Stomach (tissue), 4 donors: ENCODE data around the gene MYO16.

ENCODE experiments used
- POLR2A ChIP-seq, 4 donors: fragments of 450-650 bp; IDR thresholded peaks; one replicate each; pipeline ENCODE4 v1.6.1; 2016; ENCODE audit warnings: antibody characterized with exemption in 4 of 4, control low read depth in 2 of 4, mild to moderate bottlenecking in 1 of 4, moderate library complexity in 1 of 4
- TF ChIP-seq, protein P1 (sequence below), 7 experiments: fragments of 450-650 bp in 4 of 7; fragments of 200-600 bp in 3 of 7; sonication (generic) in 3 of 7; IDR thresholded peaks; one replicate each; pipeline ENCODE4 v1.5.1; 2016 to 2019; ENCODE audit warnings: antibody characterized with exemption in 7 of 7, control low read depth in 2 of 7, mild to moderate bottlenecking in 1 of 7

DNA sequence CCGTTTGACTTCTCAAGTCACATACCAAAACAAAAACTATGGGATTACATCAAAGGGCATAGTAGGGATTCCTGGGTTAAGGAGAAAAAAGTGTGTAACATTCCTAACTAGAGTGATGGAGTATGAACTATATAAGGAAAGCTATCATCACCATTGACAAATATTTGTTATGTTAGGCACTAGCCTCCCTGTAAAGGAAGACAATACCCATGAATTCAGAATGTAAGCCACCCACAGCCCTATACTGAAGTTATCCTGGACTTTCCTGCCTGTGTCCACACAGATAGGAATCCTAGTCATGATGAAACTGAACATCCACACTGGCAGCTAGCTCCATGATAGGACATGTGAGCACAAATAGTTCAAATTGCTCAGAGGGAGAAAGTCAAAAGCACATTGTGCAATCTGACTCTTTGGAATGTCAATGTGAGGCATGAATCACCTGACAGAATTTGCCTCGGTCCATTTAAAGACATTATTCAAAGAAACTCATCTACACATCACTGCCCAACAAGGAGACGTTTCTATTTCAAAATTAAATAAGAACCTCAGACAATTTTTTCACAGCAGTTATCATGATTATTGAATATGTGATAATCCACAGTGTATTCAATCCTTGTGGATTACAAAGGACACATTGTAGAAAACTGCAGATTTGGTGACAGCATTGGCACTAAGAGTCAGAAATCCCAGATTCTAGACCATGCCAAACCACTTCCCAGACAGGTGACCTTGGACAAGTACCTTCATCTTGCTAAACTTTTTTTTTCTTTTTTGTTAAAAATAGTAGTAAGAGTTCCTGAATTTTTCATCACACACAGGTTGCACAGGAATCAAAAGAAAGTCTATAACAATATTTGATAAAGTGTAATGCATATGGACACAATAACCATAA is 627.7 kb downstream of the MYO16 start:
- TF ChIP-seq, protein P1, sequence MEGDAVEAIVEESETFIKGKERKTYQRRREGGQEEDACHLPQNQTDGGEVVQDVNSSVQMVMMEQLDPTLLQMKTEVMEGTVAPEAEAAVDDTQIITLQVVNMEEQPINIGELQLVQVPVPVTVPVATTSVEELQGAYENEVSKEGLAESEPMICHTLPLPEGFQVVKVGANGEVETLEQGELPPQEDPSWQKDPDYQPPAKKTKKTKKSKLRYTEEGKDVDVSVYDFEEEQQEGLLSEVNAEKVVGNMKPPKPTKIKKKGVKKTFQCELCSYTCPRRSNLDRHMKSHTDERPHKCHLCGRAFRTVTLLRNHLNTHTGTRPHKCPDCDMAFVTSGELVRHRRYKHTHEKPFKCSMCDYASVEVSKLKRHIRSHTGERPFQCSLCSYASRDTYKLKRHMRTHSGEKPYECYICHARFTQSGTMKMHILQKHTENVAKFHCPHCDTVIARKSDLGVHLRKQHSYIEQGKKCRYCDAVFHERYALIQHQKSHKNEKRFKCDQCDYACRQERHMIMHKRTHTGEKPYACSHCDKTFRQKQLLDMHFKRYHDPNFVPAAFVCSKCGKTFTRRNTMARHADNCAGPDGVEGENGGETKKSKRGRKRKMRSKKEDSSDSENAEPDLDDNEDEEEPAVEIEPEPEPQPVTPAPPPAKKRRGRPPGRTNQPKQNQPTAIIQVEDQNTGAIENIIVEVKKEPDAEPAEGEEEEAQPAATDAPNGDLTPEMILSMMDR (IDR thresholded peaks at IDR 0.05): no peak
- TF ChIP-seq POLR2A (IDR thresholded peaks at IDR 0.05): no peak
